Stimulated activated naive CD8-positive, alpha-beta T cell treated with anti-CD3 and anti-CD28 coated beads, Interleukin-15, amount 100 ng/mL, for 72 hours (primary cell): ENCODE results near the gene CRABP2.

Experiments
- ATAC-seq: fragments of 150-1000 bp; cut with Tn5 transposase; 2 replicates; pipeline ENCODE4 v1.10.0; 2021; ENCODE audit warnings: mild to moderate bottlenecking, moderate library complexity
- DNase-seq, 2 donors: peaks; one replicate each; pipeline ENCODE4 v3.0.0; 2021 to 2022
- H3K27ac Mint-ChIP-seq, 2 donors: one replicate each; pipeline ENCODE4 v1.8.0; 2022; ENCODE audit warnings: mild to moderate bottlenecking in 2 of 2, mixed read lengths in 2 of 2, moderate library complexity in 2 of 2
- H3K27me3 Mint-ChIP-seq: one replicate; pipeline ENCODE4 v1.8.0; 2022; ENCODE audit warnings: mixed read lengths
- H3K4me1 Mint-ChIP-seq: one replicate; pipeline ENCODE4 v1.8.0; 2022; ENCODE audit warnings: mild to moderate bottlenecking, mixed read lengths
- H3K4me3 Mint-ChIP-seq, 2 donors: one replicate each; pipeline ENCODE4 v1.8.0; 2022; ENCODE audit warnings: mild to moderate bottlenecking in 2 of 2, mixed read lengths in 2 of 2, moderate library complexity in 1 of 2
- H3K9me3 Mint-ChIP-seq, 2 donors: one replicate each; pipeline ENCODE4 v1.8.0; 2022; ENCODE audit warnings: mixed read lengths in 2 of 2

The CRABP2 gene

GRCh38 chr1:156705918-156706656 lies 704 bp upstream of the CRABP2 start:
- Mint-ChIP-seq H3K4me3 (peak overlapping the region; percentile 90 to 96), H3K4me1 (peaks cover 43% of the 10 kb centered on the region), H3K9me3 (no peaks in the 10 kb centered on the region), H3K27me3 (peaks cover 57% of the 10 kb centered on the region), H3K27ac (peak overlapping the region; percentile 94)
- DNase-seq (peak; percentile 72 to 76), ATAC-seq (peak; percentile 83)

GRCh38 chr1:156704930-156705320 lies 458 bp downstream of the CRABP2 start:
- Mint-ChIP-seq H3K27ac (no peak overlapping the region), H3K9me3 (no peaks in the 10 kb centered on the region), H3K4me1 (peaks cover 48% of the 10 kb centered on the region), H3K27me3 (peaks cover 63% of the 10 kb centered on the region), H3K4me3 (peak overlapping the region; percentile 66 to 96)
- peak in 1 of 2 donors; percentile 34 for DNase-seq
- no peak for ATAC-seq

GRCh38 chr1:156704166-156704711 lies 1.1 kb downstream of the CRABP2 start:
- peak overlapping the region; percentile 2 to 66 for H3K4me3 Mint-ChIP-seq
- H3K9me3 Mint-ChIP-seq, result no peaks in the 10 kb centered on the region
- ATAC-seq (no peak), DNase-seq (no peak)
- H3K27me3 Mint-ChIP-seq, result peaks cover 70% of the 10 kb centered on the region
- no peak overlapping the region for H3K27ac Mint-ChIP-seq
- H3K4me1 Mint-ChIP-seq, result peaks cover 48% of the 10 kb centered on the region

- peaks cover 75% of the 10 kb centered on the region for H3K27me3 Mint-ChIP-seq
- H3K4me1 Mint-ChIP-seq, result peaks cover 48% of the 10 kb centered on the region
- H3K4me3 Mint-ChIP-seq, result no peak overlapping the region
Observed at GRCh38 chr1:156703741-156704140, 1.6 kb downstream of the CRABP2 start.

GRCh38 chr1:156703336-156703735 lies 2.0 kb downstream of the CRABP2 start:
- DNase-seq, result no peak
- H3K27me3 Mint-ChIP-seq, result peaks cover 79% of the 10 kb centered on the region
- H3K27ac Mint-ChIP-seq, result no peak overlapping the region
- no peak for ATAC-seq
- peaks cover 48% of the 10 kb centered on the region for H3K4me1 Mint-ChIP-seq
- no peak overlapping the region for H3K4me3 Mint-ChIP-seq
- no peaks in the 10 kb centered on the region for H3K9me3 Mint-ChIP-seq

More at GRCh38 chr1:156703741-156704140, 1.6 kb downstream of the CRABP2 start:
- ATAC-seq (no peak), DNase-seq (no peak)
- H3K27ac Mint-ChIP-seq, result no peak overlapping the region
- no peaks in the 10 kb centered on the region for H3K9me3 Mint-ChIP-seq

- Mint-ChIP-seq H3K27me3 (peaks cover 75% of the 10 kb centered on the region), H3K9me3 (no peaks in the 10 kb centered on the region), H3K27ac (peak overlapping the region in 1 of 2 donors; percentile 67), H3K4me3 (no peak overlapping the region), H3K4me1 (peaks cover 34% of the 10 kb centered on the region)
- DNase-seq (no peak), ATAC-seq (peak; percentile 39)
Observed at GRCh38 chr1:156700736-156701531, 4.4 kb downstream of the CRABP2 start.

- Mint-ChIP-seq H3K27me3 (peaks cover 65% of the 10 kb centered on the region), H3K27ac (no peak overlapping the region), H3K4me3 (no peak overlapping the region), H3K9me3 (no peaks in the 10 kb centered on the region), H3K4me1 (peaks cover 15% of the 10 kb centered on the region)
- ATAC-seq (no peak), DNase-seq (no peak)
Observed at GRCh38 chr1:156698995-156699394, 6.4 kb downstream of the CRABP2 start.

- Mint-ChIP-seq H3K27me3 (peaks cover 66% of the 10 kb centered on the region), H3K27ac (no peak overlapping the region), H3K9me3 (no peaks in the 10 kb centered on the region), H3K4me1 (peaks cover 23% of the 10 kb centered on the region), H3K4me3 (no peak overlapping the region)
- no peak for ATAC-seq
- no peak for DNase-seq
Observed at GRCh38 chr1:156697481-156697880, 7.9 kb downstream of the CRABP2 start.

- H3K27me3 Mint-ChIP-seq, result peaks cover 72% of the 10 kb centered on the region
Observed at GRCh38 chr1:156696755-156697154, 8.6 kb downstream of the CRABP2 start.

GRCh38 chr1:156694690-156694962 lies 10.8 kb downstream of the CRABP2 start:
- ATAC-seq (no peak), DNase-seq (no peak)
- H3K4me3 Mint-ChIP-seq, result no peak overlapping the region
- H3K4me1 Mint-ChIP-seq, result peaks cover 28% of the 10 kb centered on the region
- H3K27me3 Mint-ChIP-seq, result peaks cover 77% of the 10 kb centered on the region
- H3K9me3 Mint-ChIP-seq, result no peaks in the 10 kb centered on the region
- no peak overlapping the region for H3K27ac Mint-ChIP-seq

More at GRCh38 chr1:156696755-156697154, 8.6 kb downstream of the CRABP2 start:
- no peak for ATAC-seq
- peaks cover 31% of the 10 kb centered on the region for H3K4me1 Mint-ChIP-seq
- H3K4me3 Mint-ChIP-seq, result no peak overlapping the region
- DNase-seq, result no peak
- H3K9me3 Mint-ChIP-seq, result no peaks in the 10 kb centered on the region
- no peak overlapping the region for H3K27ac Mint-ChIP-seq

- H3K27ac Mint-ChIP-seq, result no peak overlapping the region
- ATAC-seq (no peak), DNase-seq (no peak)
- H3K27me3 Mint-ChIP-seq, result peaks cover 77% of the 10 kb centered on the region
- H3K9me3 Mint-ChIP-seq, result no peaks in the 10 kb centered on the region
- H3K4me3 Mint-ChIP-seq, result no peak overlapping the region
- H3K4me1 Mint-ChIP-seq, result peaks cover 34% of the 10 kb centered on the region
Observed at GRCh38 chr1:156693848-156694689, 11.3 kb downstream of the CRABP2 start.

- H3K9me3 Mint-ChIP-seq, result no peaks in the 10 kb centered on the region
- H3K27ac Mint-ChIP-seq, result peak overlapping the region in 1 of 2 donors; percentile 52
- peaks cover 76% of the 10 kb centered on the region for H3K27me3 Mint-ChIP-seq
- H3K4me1 Mint-ChIP-seq, result peaks cover 36% of the 10 kb centered on the region
- ATAC-seq, result no peak
- H3K4me3 Mint-ChIP-seq, result no peak overlapping the region
- DNase-seq, result no peak
Observed at GRCh38 chr1:156692925-156693847, 12.2 kb downstream of the CRABP2 start.

- H3K27ac Mint-ChIP-seq, result peak overlapping the region in 1 of 2 donors; percentile 23
- ATAC-seq (no peak), DNase-seq (no peak)
- H3K27me3 Mint-ChIP-seq, result peaks cover 76% of the 10 kb centered on the region
- H3K4me3 Mint-ChIP-seq, result no peak overlapping the region
- H3K9me3 Mint-ChIP-seq, result no peaks in the 10 kb centered on the region
- H3K4me1 Mint-ChIP-seq, result peaks cover 36% of the 10 kb centered on the region
Observed at GRCh38 chr1:156692441-156692924, 12.9 kb downstream of the CRABP2 start.

- DNase-seq (no peak), ATAC-seq (no peak)
- peaks cover 69% of the 10 kb centered on the region for H3K27me3 Mint-ChIP-seq
- peaks cover 36% of the 10 kb centered on the region for H3K4me1 Mint-ChIP-seq
- no peak overlapping the region for H3K4me3 Mint-ChIP-seq
- peak overlapping the region in 1 of 2 donors; percentile 57 for H3K27ac Mint-ChIP-seq
- no peaks in the 10 kb centered on the region for H3K9me3 Mint-ChIP-seq
Observed at GRCh38 chr1:156691665-156692440, 13.5 kb downstream of the CRABP2 start.
